Upper lobe of right lung (tissue), 1 donor: ENCODE results near the gene SMIM41. TPM values are rescaled to one million over a fixed set of nuclear protein-coding genes. Genes with fewer than 3 reads are reported as not detected.
A peak's percentile ranks its signal among the peaks of the same experiment; 100 is the strongest.

Experiments
- ATAC-seq: fragments of 200-7000 bp; cut with Tn5 transposase; one replicate; pipeline ENCODE4 v1.9.1; 2020; ENCODE audit warnings: mild to moderate bottlenecking, moderate library complexity
- DNase-seq: peaks from one replicate; pipeline ENCODE4 v3.0.0-alpha.2; 2020
- H3K27ac ChIP-seq: fragments of 200-600 bp; one replicate; pipeline ENCODE4 v1.8.0; 2022
- H3K27me3 ChIP-seq: fragments of 200-600 bp; one replicate; pipeline ENCODE4 v1.8.0; 2022; ENCODE audit warnings: mild to moderate bottlenecking
- H3K36me3 ChIP-seq: fragments of 200-600 bp; one replicate; pipeline ENCODE4 v1.8.0; 2022
- H3K4me1 ChIP-seq: fragments of 200-600 bp; one replicate; pipeline ENCODE4 v1.8.0; 2022
- H3K4me3 ChIP-seq: fragments of 200-600 bp; one replicate; pipeline ENCODE4 v1.8.0; 2022; ENCODE audit warnings: mild to moderate bottlenecking
- H3K9me3 ChIP-seq: fragments of 200-600 bp; one replicate; pipeline ENCODE4 v1.8.0; 2022
- CTCF ChIP-seq: fragments of 200-600 bp; IDR thresholded peaks from one replicate; pipeline ENCODE4 v1.8.0; 2022; ENCODE audit warnings: antibody characterized with exemption
- intact Hi-C: fragments of 100-400 bp; cut with DNase I; formaldehyde crosslinking; loops from one replicate; pipeline ENCODE4 v1.11.0; 2022
- total RNA-seq: library from RNA; stranded (reverse); fragmentation: NEBNext Ultra II Directional; extraction: Animal tissue kit (Norgen Biotek cat#: 25700); gene quantifications from one replicate; pipeline ENCODE4 v1.2.1, GENCODE V29; 2021
- donor health status: DM: no; HTN: yes; CAD: no; lungs with severe emphysema.

SMIM41 gene
- total RNA-seq, 1 donor from 2014 or later = 6.1 TPM

GRCh38 chr12:52151837-52152783, 72.6 kb downstream of the SMIM41 start:
- Histone ChIP-seq H3K4me1 (peaks cover 41% of the 10 kb centered on the region), H3K4me3 (peak overlapping the region; percentile 41), H3K27ac (peak overlapping the region; percentile 37), H3K9me3 (no peaks in the 10 kb centered on the region), H3K27me3 (peaks cover 4% of the 10 kb centered on the region), H3K36me3 (no peaks in the 10 kb centered on the region)
- DNase-seq = peak; percentile 88
- peak; percentile 89 for TF ChIP-seq CTCF
- intact Hi-C loops = no loop called here
- ATAC-seq = peak; percentile 67

GRCh38 chr12:52152905-52153317, 73.4 kb downstream of the SMIM41 start:
- Histone ChIP-seq H3K4me3 (no peak overlapping the region), H3K9me3 (no peaks in the 10 kb centered on the region), H3K36me3 (no peaks in the 10 kb centered on the region), H3K4me1 (peaks cover 35% of the 10 kb centered on the region), H3K27ac (no peak overlapping the region), H3K27me3 (peaks cover 4% of the 10 kb centered on the region)
- DNase-seq (no peak), ATAC-seq (no peak)
- intact Hi-C loops = no loop called here
- TF ChIP-seq CTCF = no peak

- peaks cover 4% of the 10 kb centered on the region for H3K27me3 ChIP-seq
- no peak overlapping the region for H3K4me3 ChIP-seq
- no peaks in the 10 kb centered on the region for H3K9me3 ChIP-seq
- ATAC-seq (peak; percentile 40), DNase-seq (no peak)
- peak overlapping the region; percentile 11 for H3K27ac ChIP-seq
- H3K36me3 ChIP-seq = no peaks in the 10 kb centered on the region
- TF ChIP-seq CTCF = no peak
- intact Hi-C loops = loop anchor here (5.0 kb wide), 2 partner anchors 57 to 172 kb away; no protein-coding TSS in a partner anchor
- H3K4me1 ChIP-seq = peaks cover 13% of the 10 kb centered on the region
These were observed 75.8 kb downstream of the SMIM41 start for GRCh38 chr12:52155048-52155868.

- H3K27ac ChIP-seq = no peak overlapping the region
These were observed 76.8 kb downstream of the SMIM41 start for GRCh38 chr12:52156311-52156710.

More at GRCh38 chr12:52156311-52156710, 76.8 kb downstream of the SMIM41 start:
- Histone ChIP-seq H3K4me3 (no peak overlapping the region), H3K27me3 (peaks cover 4% of the 10 kb centered on the region), H3K36me3 (no peaks in the 10 kb centered on the region), H3K9me3 (no peaks in the 10 kb centered on the region), H3K4me1 (peaks cover 13% of the 10 kb centered on the region)
- ATAC-seq (no peak), DNase-seq (no peak)
- no peak for TF ChIP-seq CTCF
- intact Hi-C loops = loop anchor here (5.0 kb wide), 2 partner anchors 56 to 171 kb away; no protein-coding TSS in a partner anchor
